Measurements from ENCODE around the gene PRSS48.

DNA sequence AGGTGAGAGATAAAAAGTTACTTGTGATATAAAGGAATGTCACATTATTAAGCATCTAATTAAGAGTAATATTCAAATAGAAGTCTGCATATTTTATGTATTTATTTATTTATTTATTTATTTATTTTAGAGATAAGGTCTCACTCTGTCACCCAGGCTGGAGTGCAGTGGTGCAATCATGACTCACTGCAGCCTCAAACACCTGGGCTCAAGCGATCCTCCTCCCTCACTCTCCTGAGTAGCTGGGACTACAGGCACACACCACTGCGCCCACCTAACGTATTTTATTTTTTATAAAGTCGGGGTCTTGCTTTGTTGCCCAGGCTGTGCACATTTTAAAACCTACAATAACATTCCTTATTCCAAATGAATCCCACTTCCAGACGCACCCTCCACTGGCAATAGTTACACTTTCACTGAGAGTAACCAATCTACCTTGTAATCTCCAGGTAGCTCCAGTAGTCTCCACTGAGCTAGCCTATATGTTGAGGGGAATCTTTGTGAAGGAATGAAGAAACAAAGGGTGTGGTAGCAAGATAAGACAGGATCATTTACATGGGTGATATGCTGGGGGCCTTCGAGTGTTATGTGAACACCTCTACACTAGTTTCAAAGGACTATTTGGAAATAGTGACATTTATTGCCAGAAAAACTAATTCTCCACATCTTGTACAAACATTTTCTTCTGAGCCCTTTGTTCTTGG is 36.5 kb downstream of the PRSS48 start:
- TF ChIP-seq, protein P1, sequence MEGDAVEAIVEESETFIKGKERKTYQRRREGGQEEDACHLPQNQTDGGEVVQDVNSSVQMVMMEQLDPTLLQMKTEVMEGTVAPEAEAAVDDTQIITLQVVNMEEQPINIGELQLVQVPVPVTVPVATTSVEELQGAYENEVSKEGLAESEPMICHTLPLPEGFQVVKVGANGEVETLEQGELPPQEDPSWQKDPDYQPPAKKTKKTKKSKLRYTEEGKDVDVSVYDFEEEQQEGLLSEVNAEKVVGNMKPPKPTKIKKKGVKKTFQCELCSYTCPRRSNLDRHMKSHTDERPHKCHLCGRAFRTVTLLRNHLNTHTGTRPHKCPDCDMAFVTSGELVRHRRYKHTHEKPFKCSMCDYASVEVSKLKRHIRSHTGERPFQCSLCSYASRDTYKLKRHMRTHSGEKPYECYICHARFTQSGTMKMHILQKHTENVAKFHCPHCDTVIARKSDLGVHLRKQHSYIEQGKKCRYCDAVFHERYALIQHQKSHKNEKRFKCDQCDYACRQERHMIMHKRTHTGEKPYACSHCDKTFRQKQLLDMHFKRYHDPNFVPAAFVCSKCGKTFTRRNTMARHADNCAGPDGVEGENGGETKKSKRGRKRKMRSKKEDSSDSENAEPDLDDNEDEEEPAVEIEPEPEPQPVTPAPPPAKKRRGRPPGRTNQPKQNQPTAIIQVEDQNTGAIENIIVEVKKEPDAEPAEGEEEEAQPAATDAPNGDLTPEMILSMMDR (IDR thresholded peaks at IDR 0.05 in 8 of 11, conservative IDR thresholded peaks at IDR 0.05 in 3 of 11) = no peak
- TF ChIP-seq POLR2A (IDR thresholded peaks at IDR 0.05) = no peak
- TF ChIP-seq POLR2AphosphoS5 (IDR thresholded peaks at IDR 0.05) = no peak

All from spleen (tissue), 7 donors.